NCI-H146 treated with DMSO at 0.1 percent for 48 hours (cell line): ENCODE results near the gene SOWAHA.
A peak's percentile ranks its signal among the peaks of the same experiment; 100 is the strongest.
"Not testable (repeated sequence)": the region's sequence is repeated elsewhere in the genome, so short reads cannot be mapped to it uniquely, and the experiment has no call there.

Experiments used
- DNase-seq: peaks from one replicate; lab custom pipeline; 2025; ENCODE audit not compliant: unreplicated experiment; lab: John Stamatoyannopoulos, UW

Gene SOWAHA

DNA sequence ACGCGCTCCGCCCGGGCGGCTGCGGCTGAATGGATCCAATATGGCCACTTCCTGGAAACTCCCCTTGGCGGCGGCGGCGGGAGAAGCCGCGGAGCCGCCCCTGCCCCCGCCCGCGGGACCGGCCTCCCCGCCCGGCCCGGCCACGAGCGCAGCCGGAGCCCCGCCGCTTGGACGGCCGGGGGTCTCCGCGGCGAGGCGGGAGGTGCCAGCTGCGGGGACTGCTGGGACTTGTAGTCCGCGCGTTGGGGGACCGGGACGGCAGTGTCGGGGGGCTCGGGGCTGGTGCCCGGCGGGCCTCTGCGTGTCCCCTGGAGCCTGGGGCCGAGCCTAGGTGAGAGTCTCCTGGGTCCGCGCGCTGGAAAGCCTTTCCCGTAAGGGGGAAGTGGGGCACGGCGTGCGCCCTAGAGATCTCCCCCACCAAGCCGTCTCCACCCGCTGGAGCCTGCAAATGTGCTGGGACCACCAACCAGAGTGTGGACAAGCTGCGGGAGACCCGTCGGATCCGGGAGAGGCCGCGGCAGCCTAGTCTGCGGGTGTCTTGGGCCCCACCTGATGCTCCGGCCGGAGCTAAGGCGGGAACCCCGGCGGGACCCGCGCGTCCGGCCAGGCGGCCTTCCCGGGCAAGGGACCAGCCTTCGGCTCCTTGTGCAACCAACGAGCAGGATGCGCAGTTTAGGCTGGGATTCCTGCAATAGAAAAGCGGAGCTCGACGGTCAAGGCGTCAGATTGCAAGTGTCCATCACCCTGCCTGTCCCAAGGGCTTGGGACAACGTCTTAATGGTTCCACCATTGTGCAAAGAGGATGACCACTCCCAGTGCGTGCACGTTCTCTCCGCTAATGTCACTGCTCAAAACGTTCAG, 35.7 kb upstream of the SOWAHA start, which contains the start of gene SEPTIN8:
TSS of gene SEPTIN8 (minus strand) at position 31 of the 861 bp plus-strand sequence. CDS start 102 bp downstream, outside the sequence.
- DNase-seq = peak; percentile 17

DNA sequence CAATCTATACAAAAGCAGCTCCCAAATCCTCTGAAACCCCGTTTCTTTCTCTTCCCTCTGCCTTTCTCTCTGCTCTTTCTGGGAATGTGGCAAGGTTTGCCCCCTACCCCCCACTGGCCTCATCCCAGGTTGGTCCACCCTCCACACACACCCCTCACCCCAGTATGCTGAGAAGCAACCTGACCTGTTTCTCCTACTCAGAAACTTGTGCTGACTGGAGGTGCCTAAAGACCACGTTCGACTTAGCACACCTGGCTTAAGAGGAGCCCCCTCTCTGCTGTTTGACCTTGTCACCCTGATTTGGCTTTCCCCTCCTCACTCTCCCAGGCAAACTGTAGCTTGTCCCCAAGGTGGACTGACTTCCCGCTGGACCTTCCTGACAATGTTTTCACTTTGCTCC, 35.0 kb upstream of the SOWAHA start:
- no peak for DNase-seq

DNA sequence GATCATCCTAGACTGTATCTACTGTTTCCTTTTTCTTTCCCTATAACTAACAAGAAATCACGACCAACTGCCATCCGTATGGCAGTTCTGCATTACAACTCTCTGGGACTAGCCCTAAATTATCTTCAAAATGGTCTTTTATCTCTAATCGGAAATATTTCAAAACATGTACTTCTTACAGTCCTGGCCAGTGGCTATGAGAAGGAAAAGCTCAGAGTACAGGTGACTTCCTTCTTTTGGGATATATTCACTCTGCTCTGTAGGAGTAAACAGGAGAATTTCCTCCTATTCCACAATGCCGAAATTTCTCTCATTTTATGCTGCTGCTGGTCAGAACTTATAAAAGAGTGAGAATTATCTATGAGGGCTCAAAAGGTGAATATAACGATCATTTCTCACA, 34.2 kb upstream of the SOWAHA start:
- DNase-seq = no peak

DNA sequence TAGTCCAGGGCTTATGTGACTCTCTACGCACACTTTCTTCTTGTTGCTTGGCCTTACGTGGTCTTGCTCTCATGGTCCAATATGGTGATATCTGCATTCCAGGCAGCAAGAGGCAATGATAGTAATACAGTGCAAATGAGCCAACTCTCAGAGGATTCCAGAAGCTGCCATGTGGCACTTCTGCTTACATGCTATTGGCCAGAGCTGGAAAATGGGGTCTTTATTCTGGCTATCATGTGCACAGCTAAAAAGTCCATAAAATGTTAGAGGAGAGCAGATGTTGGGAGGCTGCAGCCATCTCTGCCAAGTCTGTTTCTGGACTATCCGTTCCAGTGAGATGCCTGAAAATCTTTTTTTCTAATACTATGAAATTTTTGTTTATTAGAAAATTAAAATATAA, 33.1 kb upstream of the SOWAHA start:
- no peak for DNase-seq

DNA sequence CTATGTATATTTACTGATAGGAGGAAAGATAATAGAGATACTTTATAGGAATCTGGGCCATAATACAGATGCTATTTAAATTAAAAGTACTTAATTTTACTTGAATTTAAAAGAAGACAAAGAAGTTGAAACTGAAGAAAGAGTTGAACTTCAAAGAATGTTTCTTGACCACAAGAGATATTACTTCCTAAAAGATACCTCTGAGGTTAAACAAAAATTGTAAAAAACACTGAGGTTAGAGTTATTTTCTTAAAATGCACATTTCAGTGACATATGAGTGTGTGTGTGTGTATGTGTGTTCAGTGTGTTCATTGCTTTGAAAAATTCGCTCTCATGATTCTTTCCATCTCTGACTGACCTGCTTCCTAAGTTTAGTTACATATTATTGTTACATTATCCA, 32.5 kb upstream of the SOWAHA start:
- no peak for DNase-seq

DNA sequence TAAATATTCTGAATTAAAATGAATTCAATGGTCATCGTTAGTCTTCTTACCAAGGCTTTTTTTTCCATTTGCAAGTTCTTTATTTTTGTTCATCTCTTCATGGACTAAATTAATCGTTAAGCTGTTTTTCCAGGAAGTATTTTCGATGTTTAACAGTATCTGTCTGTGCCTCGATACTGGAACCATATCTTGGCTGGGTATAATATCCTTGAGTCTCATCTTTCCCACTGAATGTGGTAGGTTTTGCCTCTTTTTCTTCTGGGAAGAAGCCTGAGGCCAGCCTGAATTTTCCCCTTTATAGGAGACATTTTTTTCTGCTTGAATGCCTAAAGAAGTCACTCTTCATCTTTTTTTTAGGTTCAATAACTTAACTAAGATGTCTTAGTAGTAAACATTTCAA, 32.1 kb upstream of the SOWAHA start:
- DNase-seq = no peak

DNA sequence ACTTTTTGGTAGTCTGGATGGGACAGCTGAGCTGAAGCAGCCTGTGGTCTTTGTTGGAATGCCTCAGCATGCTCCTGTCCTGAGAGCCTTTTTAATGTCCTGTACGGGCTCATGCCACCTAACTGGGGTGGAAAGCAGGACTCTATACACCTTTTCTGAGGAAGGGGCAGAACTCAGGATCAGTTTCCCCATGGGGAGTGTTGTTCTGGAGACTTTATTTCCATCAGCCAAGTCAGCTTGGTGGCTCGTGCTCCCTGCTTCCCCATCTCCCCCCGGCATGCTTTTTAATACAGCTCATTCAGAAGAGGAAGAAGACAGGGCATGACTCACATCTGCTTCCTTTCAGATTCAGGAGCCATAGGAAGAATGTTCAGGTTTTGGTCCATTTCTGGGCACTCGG, 31.0 kb upstream of the SOWAHA start:
- no peak for DNase-seq

DNA sequence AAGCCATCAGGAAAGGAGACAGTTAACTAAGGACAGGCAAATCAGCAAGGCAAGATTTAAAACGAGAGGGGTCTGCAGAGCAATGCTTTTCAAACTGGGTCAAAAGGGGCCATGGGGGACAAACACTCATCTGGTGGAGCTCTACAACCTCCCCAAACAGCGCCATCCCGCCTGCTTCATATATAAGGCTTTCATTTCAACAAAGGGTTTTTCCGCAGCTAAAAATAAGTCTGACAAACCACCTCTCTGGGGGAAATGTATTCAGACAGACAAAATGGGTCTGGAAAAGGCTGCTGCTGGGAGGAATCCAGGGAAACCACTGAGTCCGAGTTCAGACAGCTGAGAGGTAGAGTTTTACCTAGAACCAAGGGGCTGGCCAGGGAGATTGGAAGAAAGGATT, 27.7 kb upstream of the SOWAHA start:
- no peak for DNase-seq

DNA sequence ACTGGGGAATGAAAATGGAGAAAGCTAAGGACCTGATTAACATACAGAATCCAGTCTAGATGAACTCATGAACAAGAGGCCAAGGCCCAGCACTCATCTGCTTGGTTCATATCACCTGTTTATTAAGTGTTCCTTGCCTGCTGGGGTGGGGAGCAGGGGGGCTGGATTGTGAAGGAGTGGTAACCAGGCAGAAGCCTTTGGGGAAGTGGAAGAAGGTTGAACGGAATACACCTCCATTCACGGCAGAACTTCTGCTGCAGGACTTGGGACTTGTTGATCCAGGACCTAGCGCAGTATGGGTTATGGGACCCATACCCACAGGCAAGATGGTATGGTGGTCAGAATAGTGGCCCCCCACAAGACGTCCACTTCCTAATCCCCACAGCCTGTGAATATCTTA, 27.2 kb upstream of the SOWAHA start:
- DNase-seq = no peak

DNA sequence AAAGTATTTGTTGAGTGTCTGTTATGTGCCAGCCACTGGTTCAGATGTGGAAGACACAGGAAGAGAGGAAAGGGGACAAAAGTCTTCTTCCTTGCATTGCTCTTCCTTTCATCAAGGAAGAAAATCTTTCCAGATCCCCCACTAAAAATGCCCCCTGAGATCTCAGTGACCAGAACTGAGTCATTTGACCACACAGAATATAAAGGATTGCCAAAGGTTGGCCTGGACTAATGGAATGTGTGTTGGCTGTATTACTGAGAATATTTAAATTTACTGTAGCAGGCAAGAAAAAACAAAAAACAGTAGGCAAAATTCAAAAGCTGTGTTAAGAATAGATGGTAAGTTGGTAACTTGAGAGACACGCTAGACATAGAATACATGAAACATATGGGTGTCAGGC, 26.0 kb upstream of the SOWAHA start:
- DNase-seq = no peak

DNA sequence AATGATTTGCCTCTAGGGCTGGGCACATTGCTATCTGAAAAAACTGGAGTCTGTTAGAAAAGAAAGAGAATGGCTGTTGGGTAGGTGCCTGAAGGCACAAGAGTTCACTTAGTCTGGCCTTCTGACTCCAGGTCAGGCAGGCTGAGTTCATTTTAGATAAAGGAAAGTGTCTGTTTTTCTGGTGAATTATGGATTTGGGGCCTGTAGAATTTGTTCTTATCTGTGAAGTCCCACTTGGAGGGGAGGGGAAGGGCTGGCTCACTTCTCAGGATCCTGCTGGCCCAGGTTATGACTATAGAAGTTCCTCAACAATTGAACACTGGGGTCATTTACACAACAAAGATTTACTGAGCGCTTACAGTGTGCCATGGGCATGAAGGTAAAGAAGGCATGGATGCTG, 24.6 kb upstream of the SOWAHA start:
- no peak for DNase-seq

DNA sequence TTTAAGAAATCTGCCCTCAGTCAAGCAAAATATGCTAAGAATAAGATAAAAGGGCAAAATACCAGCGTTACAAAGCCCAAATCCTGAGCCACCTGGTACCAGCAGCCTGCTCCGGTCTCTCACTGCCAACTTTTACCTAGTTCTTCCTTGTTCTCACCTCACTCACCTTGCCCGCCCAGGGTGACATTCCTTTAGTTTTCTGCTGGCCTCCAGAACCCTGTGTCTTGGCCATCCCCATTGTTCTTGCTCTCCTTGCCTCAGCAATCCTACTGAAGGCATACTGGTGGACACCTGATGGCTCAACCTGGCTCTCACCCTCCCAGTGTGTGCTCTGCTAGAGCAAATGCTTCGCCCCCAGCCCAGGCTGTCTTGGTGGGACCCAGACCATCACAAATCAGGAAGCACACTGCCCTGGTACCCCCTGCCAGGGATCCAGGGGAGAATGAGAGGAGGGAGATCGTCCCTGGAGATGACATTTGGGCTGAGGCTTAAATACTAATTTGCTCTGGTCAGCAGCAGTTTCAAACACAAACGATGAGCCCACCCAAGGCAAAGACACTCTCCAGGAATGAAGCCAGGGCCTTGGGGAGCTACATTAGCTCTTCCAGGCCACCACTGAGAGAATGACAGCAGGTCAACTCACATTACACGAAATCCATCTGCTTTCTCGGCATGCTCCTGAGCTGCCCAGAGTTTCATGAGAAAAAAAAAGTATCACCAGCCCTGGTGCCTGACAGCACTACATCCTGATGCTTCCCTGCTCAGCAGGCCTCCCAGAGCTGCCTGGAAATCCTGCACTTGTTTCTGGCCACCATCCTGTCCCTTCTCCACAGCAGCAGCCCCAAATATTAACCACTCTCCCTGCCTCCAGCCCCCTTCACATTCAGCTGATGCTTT, 23.9 kb upstream of the SOWAHA start:
- DNase-seq = no peak

DNA sequence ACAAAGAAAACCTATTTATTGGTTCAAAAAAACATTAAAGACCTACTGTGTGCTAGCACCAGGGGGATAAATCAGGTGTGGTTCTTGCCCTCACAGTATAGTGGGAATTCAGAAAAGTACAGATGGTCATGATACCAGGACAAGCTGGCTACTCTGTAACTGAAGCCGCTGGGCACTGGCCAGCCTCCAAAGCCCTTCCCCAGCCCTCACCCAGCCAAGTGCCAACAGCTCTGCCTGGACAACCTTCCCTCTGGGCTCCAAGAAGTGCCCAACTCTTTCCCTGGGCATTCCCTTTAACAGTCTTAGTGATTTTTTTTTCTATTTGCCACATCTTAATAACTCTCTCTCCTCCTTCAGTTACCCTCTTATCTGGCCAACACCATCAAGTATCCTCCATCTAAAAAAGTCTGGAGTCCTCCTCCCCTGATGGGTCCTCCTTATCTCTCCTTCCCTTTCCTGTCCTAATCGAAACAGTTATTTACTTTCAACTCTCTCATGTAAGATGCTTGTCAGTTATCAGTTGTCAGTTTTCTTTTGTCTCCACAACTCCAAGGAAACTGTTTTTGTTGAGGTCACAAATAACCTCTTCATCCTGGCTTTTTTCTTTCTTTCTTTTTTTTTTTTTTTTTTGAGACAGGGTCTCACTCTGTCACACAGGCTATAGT, 22.8 kb upstream of the SOWAHA start:
- no peak for DNase-seq

DNA sequence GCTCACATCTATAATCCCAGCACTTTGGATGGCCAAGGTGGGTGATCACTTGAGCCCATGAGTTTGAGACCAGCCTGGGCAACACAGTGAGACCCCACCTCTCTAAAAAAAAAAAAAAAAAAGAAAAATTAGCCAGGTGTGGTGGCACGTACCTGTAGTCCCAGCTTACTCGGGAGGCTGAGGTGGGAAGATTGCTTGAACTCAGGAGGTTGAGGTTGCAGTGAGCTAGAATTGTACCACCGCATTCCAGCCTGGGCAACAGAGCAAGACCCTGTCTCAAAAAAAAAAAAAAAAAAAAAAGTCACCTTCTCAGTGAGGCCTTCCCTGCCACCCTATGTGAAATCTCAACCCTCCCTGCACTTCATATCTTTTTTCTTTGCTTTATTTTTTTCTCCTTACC, 22.1 kb upstream of the SOWAHA start:
- DNase-seq = no peak

DNA sequence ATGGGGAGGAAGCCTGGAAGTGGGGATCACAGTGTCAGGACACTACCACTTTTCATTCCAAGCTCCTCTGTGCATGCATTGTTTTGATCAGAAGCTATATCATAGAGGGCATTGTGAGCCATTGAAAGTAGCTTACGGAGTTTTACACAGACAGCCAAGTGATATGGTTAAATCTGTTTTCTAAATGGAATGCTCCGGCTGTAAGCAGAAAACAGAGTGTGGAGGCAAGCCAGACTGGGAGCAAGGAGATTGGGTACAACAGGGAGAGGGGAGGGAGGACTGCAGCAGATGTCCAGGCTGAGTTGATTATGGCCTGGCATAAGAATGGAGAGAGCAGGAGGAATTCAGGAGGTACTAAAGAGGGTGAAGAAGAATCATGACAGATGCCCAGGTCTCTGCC, 15.5 kb upstream of the SOWAHA start:
- DNase-seq = no peak

DNA sequence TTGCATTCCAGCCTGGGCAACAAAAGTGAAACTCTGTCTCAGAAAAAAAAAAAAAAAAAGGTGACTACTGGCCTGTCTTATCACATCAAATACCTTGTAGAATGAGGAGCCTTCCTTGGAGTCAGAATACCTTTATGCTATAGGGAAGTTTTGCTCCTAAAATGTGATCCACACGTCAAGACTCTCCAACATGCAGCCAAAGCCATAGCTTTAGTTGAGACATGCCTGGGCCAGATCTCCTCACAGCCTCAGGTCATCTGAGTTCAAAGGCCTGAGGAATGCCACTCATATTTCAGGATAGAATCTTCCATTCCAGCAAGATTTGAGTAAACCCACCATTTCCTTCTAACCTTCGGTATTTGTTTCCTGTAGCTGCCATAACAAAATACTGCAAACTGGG, 13.7 kb upstream of the SOWAHA start:
- no peak for DNase-seq

DNA sequence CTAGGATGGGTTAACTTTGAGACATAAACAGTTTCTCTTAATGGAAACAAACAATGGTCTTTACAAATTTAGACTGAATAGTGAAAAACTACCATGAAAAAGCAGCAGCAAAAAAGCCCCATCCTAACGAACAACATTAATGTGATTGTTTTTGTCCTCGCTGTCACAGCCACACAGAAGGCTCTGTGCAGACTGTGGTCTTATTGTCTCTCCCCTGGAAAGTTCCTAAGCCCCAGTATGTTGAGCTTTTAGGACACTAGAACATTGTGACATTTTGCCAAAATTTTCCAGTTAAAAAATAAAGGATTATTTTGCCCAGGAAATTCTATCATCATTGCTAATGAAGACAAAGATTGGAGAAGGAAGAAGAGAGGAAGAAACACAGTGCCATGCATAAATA, 12.6 kb upstream of the SOWAHA start:
- DNase-seq = no peak

DNA sequence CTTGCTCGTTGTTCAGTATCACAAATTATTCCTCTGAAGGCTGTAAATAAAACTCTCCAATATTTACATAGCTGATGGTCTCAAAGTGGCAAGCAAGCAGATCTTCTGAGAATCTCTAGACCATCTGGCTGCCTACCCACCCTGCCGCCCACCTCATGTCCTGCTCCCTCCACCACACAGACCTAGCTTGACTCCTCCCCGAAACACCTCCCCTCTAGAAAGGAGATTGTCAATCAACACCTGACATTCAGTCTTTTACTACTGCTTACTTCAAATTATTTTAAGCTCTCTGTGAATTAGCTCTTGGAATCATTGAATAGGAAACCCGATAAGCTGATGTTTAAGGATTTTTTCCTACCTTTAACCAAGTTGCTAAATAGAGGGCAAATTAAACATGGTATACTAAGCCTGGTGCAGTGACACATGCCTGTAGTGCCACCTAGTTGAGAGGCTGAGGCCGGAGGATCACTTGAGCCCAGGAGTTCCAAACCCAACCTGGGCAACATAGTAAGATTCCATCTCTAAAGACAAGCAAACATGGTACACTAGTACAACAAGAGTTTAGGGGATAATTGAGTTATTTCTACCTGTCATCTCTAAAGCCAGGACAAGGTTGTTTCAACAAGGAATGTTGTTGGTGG, 10.9 kb upstream of the SOWAHA start:
- DNase-seq = no peak

DNA sequence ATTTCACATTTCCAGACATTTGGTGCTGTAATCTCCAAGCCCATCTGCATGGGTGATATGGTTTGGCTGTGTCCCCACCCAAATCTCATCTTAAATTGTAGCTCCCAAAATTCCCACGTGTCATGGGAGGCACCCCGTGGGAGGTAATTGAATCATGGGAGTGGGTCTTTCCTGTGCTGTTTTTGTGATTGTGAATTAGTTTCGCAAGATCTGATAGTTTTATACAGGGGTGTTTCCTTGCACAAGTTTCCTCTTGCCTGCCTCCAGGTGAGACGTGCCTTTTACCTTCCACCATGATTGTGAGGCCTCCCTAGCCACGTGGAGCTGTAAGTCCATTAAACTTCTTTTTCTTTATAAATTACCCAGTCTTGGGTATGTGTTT, 10.4 kb upstream of the SOWAHA start:
- not testable (repeated sequence) for DNase-seq

DNA sequence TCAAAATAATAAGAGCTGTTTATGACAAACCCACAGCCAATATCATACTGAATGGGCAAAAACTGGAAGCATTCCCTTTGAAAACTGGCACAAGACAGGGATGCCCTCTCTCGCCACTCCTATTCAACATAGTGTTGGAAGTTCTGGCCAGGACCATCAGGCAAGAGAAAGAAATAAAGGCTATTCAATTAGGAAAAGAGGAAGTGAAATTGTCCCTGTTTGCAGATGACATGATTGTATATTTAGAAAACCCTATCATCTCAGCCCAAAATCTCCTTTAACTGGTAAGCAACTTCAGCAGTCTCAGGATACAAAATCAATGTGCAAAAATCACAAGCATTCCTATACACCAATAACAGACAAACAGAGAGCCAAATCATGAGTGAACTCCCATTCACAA, 8.9 kb upstream of the SOWAHA start:
- DNase-seq = not testable (repeated sequence)

DNA sequence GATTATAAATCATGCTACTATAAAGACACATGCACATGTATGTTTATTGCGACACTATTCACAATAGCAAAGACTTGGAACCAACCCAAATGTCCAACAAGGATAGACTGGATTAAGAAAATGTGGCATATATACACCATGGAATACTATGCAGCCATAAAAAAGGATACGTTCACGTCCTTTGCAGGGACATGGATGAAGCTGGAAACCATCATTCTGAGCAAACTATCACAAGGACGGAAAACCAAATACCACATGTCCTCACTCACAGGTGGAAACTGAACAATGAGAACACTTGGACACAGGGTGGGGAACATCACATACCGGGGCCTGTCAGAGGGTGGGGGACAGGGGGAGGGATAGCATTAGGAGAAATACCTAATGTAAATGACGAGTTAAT, 7.2 kb upstream of the SOWAHA start:
- not testable (repeated sequence) for DNase-seq
